Activated naive CD8-positive, alpha-beta T cell treated with anti-CD3 and anti-CD28 coated beads, Interleukin-2, amount 50 U/mL, for 16 hours (primary cell): ENCODE measurements around the gene PTGR1.

ENCODE experiments used
- DNase-seq: peaks from one replicate; pipeline ENCODE4 v3.0.0-alpha.2; 2020; ENCODE audit warnings: low read depth, low spot score

Gene PTGR1

GRCh38 chr9:111542497-111543254, 56.8 kb downstream of the PTGR1 start:
- DNase-seq = no peak

- DNase-seq = no peak
Measured at GRCh38 chr9:111533099-111533790, 66.2 kb downstream of the PTGR1 start.

GRCh38 chr9:111531716-111532115, 67.7 kb downstream of the PTGR1 start:
- no peak for DNase-seq

GRCh38 chr9:111529787-111530186, 69.7 kb downstream of the PTGR1 start:
- DNase-seq = no peak

GRCh38 chr9:111527347-111527746, 72.1 kb downstream of the PTGR1 start:
- DNase-seq = no peak

GRCh38 chr9:111525056-111525977, 74.1 kb downstream of the PTGR1 start, which contains the start of gene ZNF483:
Gene ZNF483 (plus strand): TSS chr9:111525179. CDS start chr9:111527396, 2,217 bp downstream.
- DNase-seq = peak; percentile 20

- no peak for DNase-seq
Measured at GRCh38 chr9:111524731-111525055, 74.8 kb downstream of the PTGR1 start.

DNA sequence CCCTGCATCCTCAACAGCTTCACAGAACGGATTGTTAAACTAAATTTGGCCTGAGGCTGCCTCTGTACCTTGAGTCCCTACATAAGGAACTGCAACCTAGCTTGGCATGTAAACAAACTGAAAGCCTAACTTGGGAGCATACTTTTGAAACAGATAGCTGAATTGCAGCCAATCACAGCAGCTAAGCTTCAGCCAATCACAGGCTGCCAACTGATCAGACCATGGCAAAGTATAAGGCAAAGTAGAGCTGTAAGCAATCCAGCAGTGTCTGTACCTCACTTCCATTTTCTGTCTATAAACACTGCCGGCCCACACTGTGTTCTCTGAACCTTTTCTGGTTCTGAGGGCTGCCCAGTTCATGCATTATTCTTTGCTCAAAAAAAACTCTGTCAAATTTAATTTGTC, 83.4 kb downstream of the PTGR1 start:
- DNase-seq = no peak

DNA sequence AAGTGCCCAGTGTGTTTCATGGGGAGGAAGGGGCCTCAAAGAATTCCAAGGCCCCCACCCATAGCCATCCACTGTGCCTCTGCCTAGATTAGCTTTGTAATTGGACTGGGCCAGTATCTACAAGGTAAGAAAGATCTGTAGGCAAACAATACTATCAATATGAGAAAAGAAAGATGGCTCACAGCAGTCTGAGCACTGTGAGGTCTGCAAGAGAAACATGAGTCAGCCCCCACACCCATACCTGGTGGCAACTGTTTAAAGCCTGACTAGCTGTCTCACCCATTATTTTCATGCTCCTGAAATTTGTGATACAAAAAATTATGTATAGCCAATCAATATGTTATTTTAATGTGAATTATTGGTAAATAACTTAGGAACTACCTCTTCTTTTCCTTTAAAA, 84.5 kb downstream of the PTGR1 start:
- DNase-seq = no peak
